Stimulated activated CD4-positive, alpha-beta T cell treated with anti-CD3 and anti-CD28 coated beads, Interleukin-2, amount 100 ng/mL, for 4 hours (primary cell): ENCODE results near the gene GH2.

ENCODE experiments used
- DNase-seq: peaks from one replicate; pipeline ENCODE4 v3.0.0-alpha.2; 2020; ENCODE audit warnings: low read depth

GH2 gene

GRCh38 chr17:63840591-63841349, 41.0 kb downstream of the GH2 start:
- no peak for DNase-seq

GRCh38 chr17:63838631-63839171, 43.0 kb downstream of the GH2 start:
- no peak for DNase-seq

- DNase-seq = no peak
Observed at GRCh38 chr17:63837962-63838600, 43.7 kb downstream of the GH2 start.

GRCh38 chr17:63837480-63837879, 44.3 kb downstream of the GH2 start:
- no peak for DNase-seq

- no peak for DNase-seq
Observed at GRCh38 chr17:63836811-63837210, 44.9 kb downstream of the GH2 start.

GRCh38 chr17:63835167-63835720, 46.5 kb downstream of the GH2 start:
- no peak for DNase-seq

GRCh38 chr17:63834431-63835166, 47.1 kb downstream of the GH2 start:
- DNase-seq = no peak

GRCh38 chr17:63833741-63834373, 47.9 kb downstream of the GH2 start:
- DNase-seq = no peak

GRCh38 chr17:63833026-63833740, 48.6 kb downstream of the GH2 start:
- no peak for DNase-seq

- DNase-seq = no peak
Observed at GRCh38 chr17:63832455-63832854, 49.3 kb downstream of the GH2 start.

- no peak for DNase-seq
Observed at GRCh38 chr17:63832014-63832413, 49.7 kb downstream of the GH2 start.

GRCh38 chr17:63831505-63831904, 50.2 kb downstream of the GH2 start:
- no peak for DNase-seq

GRCh38 chr17:63830904-63831491, 50.7 kb downstream of the GH2 start:
- no peak for DNase-seq

- no peak for DNase-seq
Observed at GRCh38 chr17:63830278-63830677, 51.5 kb downstream of the GH2 start.
